IPS-20b (cell line): Measurements from ENCODE around the gene DIS3L2.

ENCODE experiments used
- H3K27ac ChIP-seq: one replicate; pipeline ENCODE4 v1.5.1; 2013; ENCODE audit warnings: low read length
- H3K27me3 ChIP-seq: 2 replicates; pipeline ENCODE4 v1.6.1; 2013; ENCODE audit warnings: mild to moderate bottlenecking, low read length, inconsistent platforms; ENCODE audit not compliant: insufficient read depth
- H3K36me3 ChIP-seq: 2 replicates; pipeline ENCODE4 v1.6.1; 2013; ENCODE audit warnings: low read depth, mild to moderate bottlenecking, inconsistent platforms, low read length, moderate library complexity; ENCODE audit not compliant: insufficient read depth
- H3K4me1 ChIP-seq: 2 replicates; pipeline ENCODE4 v1.6.1; 2013; ENCODE audit warnings: mild to moderate bottlenecking, control low read depth, inconsistent platforms, low read length, moderate library complexity; ENCODE audit not compliant: insufficient read depth
- H3K4me3 ChIP-seq: 2 replicates; pipeline ENCODE4 v1.5.1; 2013; ENCODE audit warnings: mild to moderate bottlenecking, low read length, inconsistent platforms
- H3K9ac ChIP-seq: 2 replicates; pipeline ENCODE4 v1.6.1; 2013; ENCODE audit warnings: low read depth, mild to moderate bottlenecking, inconsistent platforms, low read length, moderate library complexity
- H3K9me3 ChIP-seq: 2 replicates; pipeline ENCODE4 v1.6.1; 2013; ENCODE audit warnings: mild to moderate bottlenecking, low read depth, low read length, inconsistent platforms; ENCODE audit not compliant: insufficient read depth

Gene DIS3L2

GRCh38 chr2:232076272-232076671 lies 114.8 kb downstream of the DIS3L2 start:
- no peak overlapping the region for H3K9ac ChIP-seq
- no peaks in the 10 kb centered on the region for H3K27me3 ChIP-seq
- no peaks in the 10 kb centered on the region for H3K36me3 ChIP-seq
- H3K4me3 ChIP-seq: no peak overlapping the region
- no peaks in the 10 kb centered on the region for H3K4me1 ChIP-seq
- H3K9me3 ChIP-seq: no peaks in the 10 kb centered on the region
- no peak overlapping the region for H3K27ac ChIP-seq

GRCh38 chr2:232076736-232077135 lies 115.2 kb downstream of the DIS3L2 start:
- no peak overlapping the region for H3K4me3 ChIP-seq
- no peaks in the 10 kb centered on the region for H3K36me3 ChIP-seq
- no peak overlapping the region for H3K9ac ChIP-seq
- no peak overlapping the region for H3K27ac ChIP-seq
- no peaks in the 10 kb centered on the region for H3K4me1 ChIP-seq
- no peaks in the 10 kb centered on the region for H3K27me3 ChIP-seq
- H3K9me3 ChIP-seq: no peaks in the 10 kb centered on the region

DNA sequence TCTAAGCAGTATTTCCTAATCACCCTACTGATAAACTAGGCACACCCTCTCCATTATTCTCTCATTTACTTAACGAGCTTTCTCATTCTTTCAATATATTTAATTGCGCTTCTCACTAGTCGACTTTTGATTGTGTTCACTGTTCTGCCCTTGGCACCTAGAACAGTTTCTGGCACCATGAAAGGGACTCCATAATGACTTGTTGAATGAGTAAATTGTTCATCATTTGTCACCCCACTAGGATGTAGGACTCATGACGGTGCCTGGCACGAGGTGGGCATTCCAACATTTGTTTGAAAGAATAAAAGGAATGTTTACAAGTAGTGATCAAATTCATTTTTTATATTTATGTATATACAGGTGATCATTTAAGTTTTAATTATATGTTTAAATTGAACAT lies 123.7 kb downstream of the DIS3L2 start:
- Histone ChIP-seq H3K9ac (no peak overlapping the region), H3K27me3 (no peaks in the 10 kb centered on the region), H3K36me3 (no peaks in the 10 kb centered on the region), H3K27ac (no peak overlapping the region), H3K4me3 (no peak overlapping the region), H3K9me3 (peaks cover 13% of the 10 kb centered on the region), H3K4me1 (no peaks in the 10 kb centered on the region)

GRCh38 chr2:232085826-232086425 lies 124.4 kb downstream of the DIS3L2 start:
- Histone ChIP-seq H3K4me1 (no peaks in the 10 kb centered on the region), H3K9me3 (peaks cover 13% of the 10 kb centered on the region), H3K4me3 (no peak overlapping the region), H3K9ac (no peak overlapping the region), H3K27ac (no peak overlapping the region), H3K36me3 (no peaks in the 10 kb centered on the region), H3K27me3 (no peaks in the 10 kb centered on the region)

GRCh38 chr2:232088771-232089170 lies 127.3 kb downstream of the DIS3L2 start:
- no peak overlapping the region for H3K9ac ChIP-seq
- no peak overlapping the region for H3K27ac ChIP-seq
- no peaks in the 10 kb centered on the region for H3K9me3 ChIP-seq
- no peaks in the 10 kb centered on the region for H3K4me1 ChIP-seq
- H3K36me3 ChIP-seq: no peaks in the 10 kb centered on the region
- no peaks in the 10 kb centered on the region for H3K27me3 ChIP-seq
- no peak overlapping the region for H3K4me3 ChIP-seq

- Histone ChIP-seq H3K9me3 (no peaks in the 10 kb centered on the region), H3K9ac (no peak overlapping the region), H3K27me3 (no peaks in the 10 kb centered on the region), H3K27ac (no peak overlapping the region), H3K4me3 (no peak overlapping the region), H3K4me1 (no peaks in the 10 kb centered on the region), H3K36me3 (no peaks in the 10 kb centered on the region)
Observed at GRCh38 chr2:232094201-232094600, 132.7 kb downstream of the DIS3L2 start.

GRCh38 chr2:232094883-232095282 lies 133.4 kb downstream of the DIS3L2 start:
- no peaks in the 10 kb centered on the region for H3K4me1 ChIP-seq

GRCh38 chr2:232097260-232097659 lies 135.7 kb downstream of the DIS3L2 start:
- Histone ChIP-seq H3K4me1 (no peaks in the 10 kb centered on the region), H3K27ac (no peak overlapping the region), H3K9ac (no peak overlapping the region), H3K27me3 (no peaks in the 10 kb centered on the region), H3K4me3 (no peak overlapping the region), H3K9me3 (no peaks in the 10 kb centered on the region), H3K36me3 (no peaks in the 10 kb centered on the region)

More at GRCh38 chr2:232094883-232095282, 133.4 kb downstream of the DIS3L2 start:
- Histone ChIP-seq H3K9me3 (no peaks in the 10 kb centered on the region), H3K36me3 (no peaks in the 10 kb centered on the region), H3K4me3 (no peak overlapping the region), H3K27ac (no peak overlapping the region), H3K9ac (no peak overlapping the region), H3K27me3 (no peaks in the 10 kb centered on the region)

GRCh38 chr2:232097758-232098157 lies 136.2 kb downstream of the DIS3L2 start:
- H3K4me1 ChIP-seq: no peaks in the 10 kb centered on the region
- H3K36me3 ChIP-seq: no peaks in the 10 kb centered on the region
- no peaks in the 10 kb centered on the region for H3K9me3 ChIP-seq
- H3K27ac ChIP-seq: no peak overlapping the region
- no peak overlapping the region for H3K9ac ChIP-seq
- H3K4me3 ChIP-seq: no peak overlapping the region
- no peaks in the 10 kb centered on the region for H3K27me3 ChIP-seq

DNA sequence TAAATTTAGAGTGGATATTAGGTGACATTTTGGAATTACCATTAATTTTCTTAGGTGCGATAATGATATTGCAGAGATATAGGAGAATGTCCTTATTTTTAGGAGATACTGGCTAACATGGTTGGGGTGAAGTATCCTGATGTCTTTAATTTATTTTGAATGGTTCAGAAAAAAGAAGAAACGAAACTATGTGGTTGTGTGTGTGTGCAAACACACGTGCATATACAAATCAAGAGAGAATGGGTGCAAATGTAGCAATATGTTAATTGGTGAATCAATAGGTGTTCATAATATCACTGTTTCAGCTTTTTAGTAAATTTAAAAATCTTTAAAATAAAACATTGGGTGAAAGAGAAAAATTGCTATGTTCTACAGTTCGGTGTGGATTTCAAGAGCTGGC lies 140.9 kb downstream of the DIS3L2 start:
- Histone ChIP-seq H3K27ac (no peak overlapping the region), H3K4me1 (no peaks in the 10 kb centered on the region), H3K27me3 (no peaks in the 10 kb centered on the region), H3K36me3 (no peaks in the 10 kb centered on the region), H3K4me3 (no peak overlapping the region), H3K9ac (no peak overlapping the region), H3K9me3 (no peaks in the 10 kb centered on the region)

GRCh38 chr2:232103140-232103737 lies 141.7 kb downstream of the DIS3L2 start:
- no peaks in the 10 kb centered on the region for H3K36me3 ChIP-seq
- H3K27me3 ChIP-seq: no peaks in the 10 kb centered on the region
- H3K9me3 ChIP-seq: no peaks in the 10 kb centered on the region
- H3K27ac ChIP-seq: no peak overlapping the region
- no peak overlapping the region for H3K9ac ChIP-seq
- no peak overlapping the region for H3K4me3 ChIP-seq
- H3K4me1 ChIP-seq: no peaks in the 10 kb centered on the region

- Histone ChIP-seq H3K36me3 (no peaks in the 10 kb centered on the region), H3K4me1 (no peaks in the 10 kb centered on the region), H3K9ac (no peak overlapping the region), H3K9me3 (no peaks in the 10 kb centered on the region), H3K27ac (no peak overlapping the region), H3K4me3 (no peak overlapping the region), H3K27me3 (no peaks in the 10 kb centered on the region)
Observed at GRCh38 chr2:232104076-232104646, 142.6 kb downstream of the DIS3L2 start.
